Endothelial cell of umbilical vein (primary cell): Measurements from ENCODE around the gene F2.

Experiments used
- EZH2 ChIP-seq: IDR thresholded peaks from 2 replicates; pipeline ENCODE4 v1.6.1; 2012; ENCODE audit warnings: borderline replicate concordance, low read depth, mild to moderate bottlenecking, moderate library complexity, low read length, inconsistent platforms; ENCODE audit not compliant: severe bottlenecking
- POLR2A ChIP-seq: IDR thresholded peaks from 2 replicates; pipeline ENCODE4 v1.6.1; 2012; ENCODE audit warnings: low read depth, mild to moderate bottlenecking, control low read depth, low read length
- TF ChIP-seq, protein P1 (sequence below), 2 donors: IDR thresholded peaks; 1 replicate in 1 of 2; 2 replicates in 1 of 2; pipeline ENCODE4 v1.5.1; 2011; ENCODE audit warnings: low read length in 2 of 2, mild to moderate bottlenecking in 2 of 2, moderate library complexity in 2 of 2, control low read depth in 1 of 2, inconsistent platforms in 1 of 2, low read depth in 1 of 2; ENCODE audit not compliant: insufficient read depth in 1 of 2; ENCODE audit errors: extremely low read depth in 1 of 2
- TF ChIP-seq, protein P2 (sequence below): IDR thresholded peaks from 2 replicates; pipeline ENCODE4 v1.6.1; 2011; ENCODE audit not compliant: insufficient read depth, insufficient read length

DNA sequence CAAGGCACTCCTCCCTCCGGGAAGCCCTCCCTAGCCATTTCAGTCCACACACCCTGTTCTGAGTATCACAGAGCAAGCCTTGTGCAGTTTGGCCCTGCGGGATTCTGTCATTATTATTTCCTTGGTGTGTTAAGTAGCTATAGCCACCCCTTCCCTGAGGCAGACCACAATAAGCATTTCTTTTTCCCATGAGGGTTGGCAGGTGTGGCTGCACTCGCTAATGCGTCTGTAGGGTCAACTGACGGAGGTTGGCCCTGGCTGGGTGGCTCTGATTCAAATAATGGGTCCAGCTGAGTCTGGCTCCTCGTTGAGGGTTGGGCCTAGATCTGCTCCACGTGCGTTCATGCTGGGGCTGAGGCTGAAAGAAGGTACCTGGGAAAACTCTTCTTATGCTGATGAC is 5.1 kb downstream of the F2 start:
- no peak for TF ChIP-seq EZH2
- no peak for TF ChIP-seq POLR2A
- TF ChIP-seq, protein P1, sequence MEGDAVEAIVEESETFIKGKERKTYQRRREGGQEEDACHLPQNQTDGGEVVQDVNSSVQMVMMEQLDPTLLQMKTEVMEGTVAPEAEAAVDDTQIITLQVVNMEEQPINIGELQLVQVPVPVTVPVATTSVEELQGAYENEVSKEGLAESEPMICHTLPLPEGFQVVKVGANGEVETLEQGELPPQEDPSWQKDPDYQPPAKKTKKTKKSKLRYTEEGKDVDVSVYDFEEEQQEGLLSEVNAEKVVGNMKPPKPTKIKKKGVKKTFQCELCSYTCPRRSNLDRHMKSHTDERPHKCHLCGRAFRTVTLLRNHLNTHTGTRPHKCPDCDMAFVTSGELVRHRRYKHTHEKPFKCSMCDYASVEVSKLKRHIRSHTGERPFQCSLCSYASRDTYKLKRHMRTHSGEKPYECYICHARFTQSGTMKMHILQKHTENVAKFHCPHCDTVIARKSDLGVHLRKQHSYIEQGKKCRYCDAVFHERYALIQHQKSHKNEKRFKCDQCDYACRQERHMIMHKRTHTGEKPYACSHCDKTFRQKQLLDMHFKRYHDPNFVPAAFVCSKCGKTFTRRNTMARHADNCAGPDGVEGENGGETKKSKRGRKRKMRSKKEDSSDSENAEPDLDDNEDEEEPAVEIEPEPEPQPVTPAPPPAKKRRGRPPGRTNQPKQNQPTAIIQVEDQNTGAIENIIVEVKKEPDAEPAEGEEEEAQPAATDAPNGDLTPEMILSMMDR (IDR thresholded peaks at IDR 0.05; ENCODE audit: extremely low read depth in 1 of 2, insufficient read depth in 1 of 2, low read depth in 1 of 2, low read length in 2 of 2): no peak
- TF ChIP-seq, protein P2, sequence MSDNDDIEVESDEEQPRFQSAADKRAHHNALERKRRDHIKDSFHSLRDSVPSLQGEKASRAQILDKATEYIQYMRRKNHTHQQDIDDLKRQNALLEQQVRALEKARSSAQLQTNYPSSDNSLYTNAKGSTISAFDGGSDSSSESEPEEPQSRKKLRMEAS: no peak
